Embryonic facial prominence (tissue), 1 donor: ENCODE results near the gene PPIL3.

Source experiments
- DNase-seq: peaks from one replicate; pipeline ENCODE4 v3.0.0-alpha.2; 2016; ENCODE audit errors: extremely low spot score

The PPIL3 gene

DNA sequence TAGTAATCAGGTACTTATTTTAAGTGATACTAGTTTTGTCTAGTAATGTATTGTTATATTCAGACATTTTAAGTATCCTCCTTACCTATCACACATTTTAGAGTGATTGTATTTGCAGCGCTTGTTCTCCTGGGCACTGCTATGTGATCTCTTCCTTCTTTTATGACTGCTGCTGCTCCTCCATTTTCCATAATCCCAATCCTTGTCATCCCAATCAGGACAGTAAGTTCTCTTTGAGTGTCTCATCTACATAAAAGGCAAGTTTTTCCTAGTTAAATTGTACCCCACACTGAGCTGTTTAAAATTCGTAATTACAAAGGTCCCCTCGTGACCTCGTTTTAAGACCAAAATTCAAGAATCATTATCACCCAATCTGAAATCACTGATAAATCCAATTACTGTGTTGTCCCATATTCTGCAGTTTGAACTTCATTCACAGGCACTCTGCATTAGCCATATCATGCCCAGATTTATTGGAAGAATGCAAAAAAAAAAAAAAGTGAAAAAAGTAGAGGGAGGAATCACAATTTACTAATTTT, 27.2 kb downstream of the PPIL3 start:
- DNase-seq, result no peak

DNA sequence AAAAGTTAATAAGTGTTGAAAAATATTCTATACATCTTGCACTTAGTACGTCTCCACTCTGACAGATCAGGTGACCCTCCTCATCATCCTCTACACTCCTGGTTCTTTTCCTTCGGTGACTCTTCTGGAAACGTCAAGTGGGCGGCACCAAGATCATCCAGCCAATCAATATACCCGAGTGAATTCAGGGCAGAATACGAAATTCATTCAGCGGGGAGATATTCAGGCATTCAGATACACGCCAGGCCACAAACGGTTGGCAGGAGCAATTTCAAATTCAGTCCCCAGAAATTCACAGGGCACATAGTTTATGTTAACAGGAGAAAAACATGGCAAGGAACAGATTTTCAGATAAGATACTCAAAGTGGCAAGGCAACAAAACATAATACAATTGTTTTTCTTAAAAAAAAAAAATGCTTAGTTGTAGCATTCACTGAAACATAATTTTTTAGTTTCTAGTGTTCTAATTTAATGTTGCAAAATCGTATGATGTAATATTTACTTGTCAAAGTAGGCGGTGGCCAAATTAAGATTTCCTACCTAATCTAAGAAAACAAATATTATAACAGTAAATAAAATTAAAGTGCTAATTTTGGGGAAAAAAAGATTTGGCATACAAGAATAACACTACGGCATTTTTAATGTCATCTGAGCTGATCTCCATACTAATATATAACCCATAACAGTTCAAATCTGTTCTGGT, 28.6 kb downstream of the PPIL3 start:
- DNase-seq, result no peak

DNA sequence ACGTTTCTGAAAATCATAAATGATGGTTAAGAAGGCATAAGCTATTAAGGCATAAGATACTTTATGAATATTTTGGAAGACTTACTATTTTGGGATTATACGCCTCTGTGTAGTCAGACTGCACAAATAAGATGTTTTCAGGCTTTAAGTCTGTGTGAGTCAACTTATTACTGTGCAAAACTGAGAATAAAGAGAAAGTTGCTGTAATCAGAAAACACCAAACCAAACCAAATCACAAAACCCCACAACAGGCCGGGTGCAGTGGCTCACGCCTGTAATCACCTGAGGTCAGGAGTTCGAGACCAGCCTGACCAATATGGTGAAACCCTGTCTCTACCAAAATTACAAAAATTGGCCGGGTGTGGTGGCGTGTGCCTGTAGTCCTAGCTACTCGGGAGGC, 32.1 kb downstream of the PPIL3 start:
- DNase-seq, result no peak

DNA sequence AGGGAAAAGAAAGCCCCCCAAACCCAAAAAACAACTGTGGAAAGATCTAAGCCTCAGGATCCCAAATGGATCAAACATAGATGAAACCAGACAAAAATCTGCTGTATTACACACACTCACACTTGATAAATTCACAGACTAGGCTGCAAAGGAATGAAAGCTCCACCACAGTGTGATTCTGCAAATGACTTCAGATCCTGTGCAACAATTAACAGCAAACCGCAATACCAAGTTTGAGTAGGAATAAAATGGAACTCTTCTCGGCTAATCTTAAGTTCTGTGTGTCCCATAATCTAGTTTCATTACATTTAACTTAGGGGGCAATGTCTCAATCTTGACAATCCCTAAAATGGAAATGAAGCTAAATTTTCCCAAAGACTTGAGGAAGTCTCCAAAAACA, 36.3 kb downstream of the PPIL3 start:
- no peak for DNase-seq

DNA sequence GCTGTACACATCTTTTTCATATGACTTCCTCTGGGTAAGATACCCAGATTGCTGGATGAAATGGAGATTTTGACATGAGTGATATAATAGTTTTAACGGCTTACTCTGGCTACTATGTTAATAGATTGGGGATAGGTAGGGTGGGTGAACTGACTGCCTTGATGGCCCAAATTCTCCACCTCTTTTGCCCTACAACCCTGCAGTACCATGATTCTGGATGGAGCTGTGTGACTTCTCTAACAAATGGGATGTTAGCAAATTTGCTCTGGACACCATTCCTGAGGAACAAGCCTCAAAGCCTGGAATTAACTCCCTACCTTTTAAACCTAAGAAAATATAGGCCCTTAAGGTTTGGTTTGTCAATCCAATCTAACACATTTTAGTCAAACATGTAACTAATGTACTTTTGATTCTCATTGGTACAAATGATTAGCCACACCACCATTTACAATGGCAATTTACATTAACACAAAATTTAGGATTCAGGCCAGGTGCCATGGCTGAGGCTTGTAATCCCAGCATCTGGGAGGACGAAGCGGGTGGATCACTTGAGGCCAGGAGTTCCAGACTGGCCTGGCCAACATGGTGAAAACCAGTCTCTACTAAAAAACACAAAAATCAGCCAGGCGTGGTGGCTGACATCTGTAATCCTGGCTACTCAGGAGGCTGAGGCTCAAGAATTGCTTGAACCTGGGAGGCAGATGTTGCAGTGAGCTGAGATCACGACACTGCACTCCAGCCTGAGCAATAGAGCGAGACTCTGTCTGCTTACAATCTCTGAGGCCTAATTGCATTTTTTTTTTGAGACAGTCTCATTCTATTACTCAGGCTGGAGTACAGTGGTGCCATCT, 37.3 kb downstream of the PPIL3 start:
- no peak for DNase-seq

DNA sequence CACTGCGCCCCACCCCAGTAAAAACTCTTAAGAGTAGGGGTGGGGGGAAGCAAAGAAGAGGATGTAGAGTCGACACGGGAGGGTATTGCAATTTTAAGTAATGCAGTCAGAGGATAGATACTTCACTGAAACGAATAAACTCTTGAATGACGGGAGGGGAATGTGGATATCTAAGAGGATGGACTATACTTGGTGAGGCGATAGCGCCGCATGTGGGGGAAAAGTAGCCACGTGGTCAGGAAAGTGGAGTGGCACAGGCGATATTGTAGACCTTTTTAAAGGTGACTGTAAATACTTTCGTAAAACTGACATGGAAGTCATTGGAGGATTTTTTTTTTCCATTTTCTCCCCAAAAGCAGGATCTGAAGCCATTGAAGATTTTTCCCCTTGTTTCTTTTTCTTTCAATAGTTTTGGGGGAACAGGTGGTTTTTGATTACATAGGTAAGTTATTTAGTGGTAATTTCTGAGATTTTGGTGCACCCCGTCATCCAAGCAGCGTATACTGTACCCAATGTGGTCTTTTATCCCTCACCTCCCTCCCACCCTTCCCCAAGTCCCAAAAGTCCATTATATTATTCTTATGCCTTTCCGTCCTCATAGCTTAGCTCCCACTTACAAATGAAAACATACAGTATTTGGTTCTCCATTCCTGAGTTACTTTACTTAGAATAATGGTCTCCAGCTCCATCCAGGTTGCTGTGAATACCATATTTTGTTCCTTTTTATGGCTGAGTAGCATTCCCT, 38.2 kb downstream of the PPIL3 start:
- DNase-seq, result no peak

DNA sequence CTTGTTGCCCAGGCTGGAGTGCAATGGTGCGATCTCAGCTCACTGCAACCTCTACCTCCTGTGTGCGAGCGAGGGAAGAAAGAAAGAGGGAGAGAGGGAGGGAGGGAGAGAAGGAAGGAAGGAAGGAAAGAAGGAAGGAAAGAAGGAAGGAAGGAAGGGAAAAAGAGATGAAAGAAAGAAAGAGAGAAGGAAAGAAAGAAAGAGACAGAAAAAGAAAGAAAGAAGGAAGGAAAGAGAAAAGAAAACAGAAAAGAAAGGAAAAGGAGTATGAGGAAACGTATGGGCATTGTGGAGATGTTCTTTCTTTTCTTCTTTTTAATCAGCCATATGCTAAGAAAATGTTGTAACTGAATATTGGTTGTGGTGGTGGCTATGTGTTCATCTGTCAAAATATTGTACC, 40.9 kb downstream of the PPIL3 start:
- no peak for DNase-seq

DNA sequence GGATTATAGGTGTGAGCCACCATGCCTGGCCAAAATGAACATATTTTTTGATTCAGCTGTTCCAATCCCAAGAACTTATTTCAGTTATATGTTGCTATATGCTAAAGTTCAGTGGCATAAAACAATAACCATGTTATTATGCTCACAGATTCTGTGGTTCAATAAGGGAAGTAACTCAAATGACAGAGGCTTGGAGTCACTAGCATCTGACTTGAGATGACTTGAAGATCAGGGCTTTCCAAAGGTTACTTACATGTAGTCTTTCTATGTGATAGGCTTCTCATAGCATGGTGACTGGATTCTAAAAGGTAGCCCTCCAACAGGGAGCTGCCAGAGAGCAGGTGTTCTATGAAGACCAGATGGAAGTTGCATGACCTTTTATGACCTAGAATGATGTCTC, 41.6 kb downstream of the PPIL3 start:
- no peak for DNase-seq

DNA sequence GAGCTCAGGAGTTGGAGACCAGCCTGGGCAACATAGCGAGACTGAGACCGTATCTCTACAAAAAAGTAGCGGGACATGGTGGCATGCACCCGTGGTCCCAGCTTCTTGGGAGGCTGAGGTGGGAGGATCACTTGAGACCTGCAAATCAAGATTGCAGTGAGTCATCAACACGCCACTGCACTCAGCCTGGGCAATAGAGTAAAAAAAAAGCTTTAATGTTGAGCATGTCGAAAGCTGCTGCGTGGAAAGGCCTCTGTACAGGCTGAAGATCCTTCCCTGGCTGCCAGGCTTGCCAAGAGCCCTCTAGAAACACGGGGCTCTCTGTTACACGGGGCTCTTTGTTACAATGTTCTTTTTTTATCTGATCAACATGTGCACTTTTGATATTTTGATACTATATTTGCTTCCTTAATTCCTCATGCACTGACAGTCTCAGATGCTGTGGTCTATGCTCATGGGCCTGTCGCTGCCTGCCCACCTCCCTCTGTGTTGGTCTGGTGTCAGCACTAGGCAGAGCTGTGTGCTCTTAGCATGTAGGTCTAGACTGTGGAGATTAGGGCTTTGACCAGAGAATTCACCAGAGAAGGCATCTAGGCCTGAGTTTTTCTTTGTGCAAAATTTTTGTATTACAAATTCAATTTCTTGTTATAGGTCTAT, 43.1 kb downstream of the PPIL3 start:
- no peak for DNase-seq

DNA sequence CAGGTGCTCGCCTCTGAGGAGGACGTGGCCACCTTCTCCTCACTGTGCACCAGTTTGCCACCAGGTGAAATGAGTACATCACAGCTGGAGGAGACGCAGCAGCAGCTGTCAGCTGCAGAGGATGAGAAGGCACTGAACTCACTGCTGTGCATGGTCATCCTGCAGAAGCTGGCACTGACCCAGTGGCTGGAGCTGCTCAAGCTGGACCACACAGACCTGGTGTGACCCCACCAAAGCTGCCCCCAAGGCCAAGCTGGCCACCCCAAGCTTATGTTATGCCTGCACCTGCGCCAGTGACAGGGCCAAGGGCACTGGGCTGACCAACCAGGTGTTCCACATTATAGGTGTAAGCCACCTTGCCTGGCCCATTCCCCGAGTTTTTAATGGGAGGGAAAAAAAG, 43.7 kb downstream of the PPIL3 start:
- DNase-seq, result no peak

DNA sequence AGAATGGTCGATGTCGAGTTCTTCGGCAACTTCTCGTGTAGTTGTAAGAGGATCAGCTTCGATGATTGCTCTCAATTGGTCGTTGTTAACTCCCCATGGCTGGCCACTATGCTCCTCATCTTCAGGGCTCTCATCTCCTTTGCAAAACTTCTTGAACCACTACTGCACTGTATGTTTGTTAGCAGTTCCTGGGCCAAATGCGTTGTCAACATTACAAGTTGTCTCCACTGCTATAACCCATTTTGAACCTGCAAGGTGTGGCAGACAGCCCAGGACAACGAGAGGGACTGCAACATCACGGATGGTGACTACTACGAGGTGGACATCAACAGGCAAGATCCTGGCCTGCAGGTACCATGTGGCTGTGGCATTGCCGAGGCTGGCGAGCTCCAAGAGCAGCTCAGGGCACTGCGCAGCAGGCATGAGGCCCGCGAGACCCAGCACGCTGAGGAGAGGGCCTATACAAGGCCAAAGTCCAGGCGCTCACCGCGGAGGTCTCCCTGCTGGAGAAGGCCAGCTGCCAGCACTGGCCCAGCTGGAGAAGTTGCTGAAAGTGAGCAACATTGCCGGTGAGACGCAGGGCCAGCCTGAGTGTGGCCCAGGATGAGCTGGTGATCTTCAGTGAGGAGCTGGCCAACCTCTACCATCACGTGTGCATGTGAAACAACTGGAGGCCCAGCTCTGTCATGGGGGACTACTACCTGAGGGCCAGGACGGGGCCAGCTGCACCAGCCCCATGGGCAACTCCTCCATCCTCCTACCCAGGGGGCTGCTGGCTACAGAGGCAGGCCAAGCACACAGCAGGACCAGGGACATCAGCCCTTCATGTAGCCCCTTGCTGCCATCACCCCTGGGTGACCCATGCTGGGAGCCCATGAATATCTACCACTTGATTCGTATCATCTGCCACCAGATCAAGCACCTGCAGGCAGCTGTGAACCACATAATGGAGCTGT, 44.6 kb downstream of the PPIL3 start:
- no peak for DNase-seq

DNA sequence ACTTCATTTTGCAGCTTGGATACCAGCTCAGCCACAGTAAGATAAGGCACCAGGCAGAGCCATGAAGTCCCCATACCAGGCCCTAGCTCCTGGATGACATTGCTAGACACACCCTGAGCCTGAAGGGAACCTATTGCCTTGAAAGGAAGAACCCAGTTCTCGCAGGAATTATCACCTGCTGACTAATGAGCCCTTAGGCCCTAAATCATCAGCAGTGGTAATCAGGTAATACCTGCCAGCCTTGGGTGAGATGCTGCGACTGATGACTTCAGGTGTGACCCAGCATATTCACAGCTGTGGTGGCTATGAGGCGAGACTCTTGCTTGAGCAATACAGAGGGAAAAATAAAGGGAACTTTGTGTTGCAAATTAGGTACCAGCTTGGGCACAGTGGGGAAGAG, 49.4 kb downstream of the PPIL3 start:
- no peak for DNase-seq

DNA sequence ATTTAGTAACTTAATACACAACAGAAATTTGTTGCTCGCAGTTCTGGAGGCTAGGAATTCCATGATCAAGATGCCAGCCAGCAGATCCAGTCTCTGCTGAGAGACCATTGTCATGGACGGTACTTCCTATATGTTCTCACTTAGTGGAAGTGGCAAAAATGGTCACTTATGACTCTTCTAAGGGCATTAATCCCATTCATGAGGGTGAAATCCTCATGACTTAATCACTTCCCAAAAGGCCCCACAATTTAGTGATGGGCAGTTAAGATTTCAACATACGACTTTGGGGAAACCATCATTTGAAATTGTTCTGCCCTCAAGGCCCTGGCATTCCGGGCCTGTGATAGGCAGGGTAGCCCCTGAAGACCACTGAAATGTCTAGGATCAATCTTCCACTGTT, 54.2 kb downstream of the PPIL3 start:
- DNase-seq, result no peak

DNA sequence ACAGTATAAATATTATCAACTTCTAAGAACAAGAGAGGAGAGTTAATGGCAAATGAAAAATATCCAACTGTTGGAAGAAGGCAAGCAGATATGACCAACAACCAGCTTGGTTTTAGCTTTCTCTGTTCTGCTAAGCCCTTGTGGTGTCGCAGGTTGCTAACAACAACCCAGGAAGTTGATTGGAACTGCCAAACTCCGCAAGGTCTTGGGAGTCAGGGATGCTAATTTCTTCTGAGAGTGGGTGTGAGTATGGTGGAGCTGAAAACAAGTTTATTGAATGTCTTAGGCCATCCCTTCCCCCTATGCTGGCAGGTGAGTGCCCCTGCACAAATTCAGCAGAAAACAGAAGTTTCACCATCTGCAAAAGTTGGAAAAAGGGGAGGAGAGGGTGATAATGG, 59.6 kb downstream of the PPIL3 start:
- DNase-seq, result no peak

DNA sequence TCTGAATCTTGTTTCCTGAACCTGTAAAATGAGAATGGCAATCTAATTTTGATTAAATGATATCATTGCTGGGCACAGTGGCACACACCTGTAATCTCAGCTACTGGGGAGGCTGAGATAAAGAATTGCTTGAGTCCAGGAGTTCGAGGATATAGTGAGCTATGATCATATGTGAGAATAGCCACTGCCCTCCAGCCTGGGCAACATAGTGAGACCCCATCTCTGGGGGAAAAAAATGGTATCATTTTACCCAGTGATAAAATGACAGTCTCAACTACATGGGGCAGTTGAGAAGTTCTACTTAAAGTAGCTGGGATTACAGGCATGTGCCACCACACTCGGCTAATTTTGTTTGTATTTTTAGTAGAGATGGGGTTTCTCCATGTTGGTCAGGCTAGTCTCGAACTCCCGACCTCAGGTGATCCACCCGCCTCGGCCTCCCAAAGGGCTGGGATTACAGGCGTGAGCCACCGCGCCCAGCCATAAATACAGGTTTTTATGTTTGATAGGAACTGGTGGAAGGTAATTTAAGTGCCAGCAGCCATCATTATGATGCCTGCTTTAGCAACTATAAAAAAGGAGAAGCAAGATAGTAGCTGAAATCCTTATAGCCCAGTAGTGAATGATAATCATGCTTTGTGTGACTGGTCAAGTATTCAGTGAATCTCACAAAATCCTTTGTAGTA, 60.2 kb downstream of the PPIL3 start:
- DNase-seq, result no peak

DNA sequence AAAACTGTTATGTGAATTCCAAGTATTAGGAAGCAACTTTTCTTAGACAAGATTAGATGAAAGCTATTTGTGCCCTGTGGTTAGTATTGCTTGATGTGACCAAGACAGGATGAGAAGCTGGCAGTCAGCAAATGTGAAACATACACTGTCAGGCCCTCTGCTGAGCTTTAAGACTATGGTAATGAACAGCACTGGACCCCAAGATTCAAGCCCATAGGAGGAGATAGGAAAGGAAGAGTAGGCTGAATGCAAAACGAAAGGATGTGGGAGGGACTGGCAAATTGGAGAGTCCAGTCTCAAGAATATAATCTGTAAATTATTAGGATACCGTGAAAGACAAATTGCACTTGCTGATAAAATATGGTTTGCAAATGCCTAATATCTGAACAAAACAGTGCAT, 60.8 kb downstream of the PPIL3 start:
- no peak for DNase-seq

DNA sequence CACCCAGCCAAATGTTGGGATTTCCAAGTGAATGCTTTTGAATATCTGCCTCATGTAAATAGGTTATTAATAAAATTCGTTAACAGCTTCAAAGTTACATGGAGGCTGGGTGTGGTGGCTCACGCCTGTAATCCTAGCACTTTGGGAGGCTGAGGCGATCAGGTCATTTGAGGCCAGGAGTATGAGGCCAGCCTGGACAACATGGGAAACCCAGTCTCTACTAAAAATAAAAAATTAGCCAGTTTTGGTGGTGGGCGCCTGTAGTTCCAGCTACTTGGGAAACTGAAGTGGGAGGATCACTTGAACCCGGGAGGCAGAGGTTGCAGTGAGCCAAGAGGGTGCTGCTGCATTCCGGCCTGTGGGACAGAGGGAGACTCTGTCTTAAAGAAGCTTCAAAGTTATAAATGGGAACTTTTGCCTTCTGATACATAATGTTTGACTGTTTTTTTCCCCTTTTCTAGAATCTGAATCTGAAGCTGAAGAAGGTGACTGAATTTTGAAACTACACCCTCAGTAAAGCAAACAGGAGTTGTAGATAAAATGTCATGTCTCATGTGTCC, 67.1 kb downstream of the PPIL3 start:
- no peak for DNase-seq
